Left lung (tissue), 10 donors: Measurements from ENCODE around the gene CBLN1. TPM values are rescaled to one million over a fixed set of nuclear protein-coding genes. Genes with fewer than 3 reads are reported as not detected.
A peak's percentile ranks its signal among the peaks of the same experiment; 100 is the strongest.

Source experiments
- ATAC-seq: fragments of 200-7000 bp; cut with Tn5 transposase; one replicate; pipeline ENCODE4 v1.9.1; 2020; ENCODE audit warnings: moderate library complexity
- DNase-seq, 4 donors: peaks; one replicate each; pipeline ENCODE4 v3.0.0-alpha.2; 2013 to 2020
- H3K27ac ChIP-seq, 2 donors: fragments of 200-600 bp; sonication (generic) in 1 of 2; one replicate each; pipeline versions ENCODE4 v1.5.0 to v1.8.0; 2020 to 2021
- H3K27me3 ChIP-seq, 2 donors: fragments of 200-600 bp; sonication (generic) in 1 of 2; one replicate each; pipeline versions ENCODE4 v1.5.0 to v1.8.0; 2020 to 2021
- H3K36me3 ChIP-seq, 2 donors: fragments of 200-600 bp; sonication (generic) in 1 of 2; one replicate each; pipeline versions ENCODE4 v1.5.0 to v1.8.0; 2020 to 2021
- H3K4me1 ChIP-seq, 2 donors: fragments of 200-600 bp; one replicate each; pipeline ENCODE4 v1.8.0; 2021
- H3K4me3 ChIP-seq, 2 donors: fragments of 200-600 bp; sonication (generic) in 1 of 2; one replicate each; pipeline versions ENCODE4 v1.5.0 to v1.8.0; 2020 to 2021; ENCODE audit warnings: mild to moderate bottlenecking in 1 of 2
- H3K9me3 ChIP-seq, 2 donors: fragments of 200-600 bp; sonication (generic) in 1 of 2; one replicate each; pipeline versions ENCODE4 v1.5.0 to v1.8.0; 2020 to 2021
- CTCF ChIP-seq, 2 donors: fragments of 200-600 bp; sonication (generic) in 1 of 2; IDR thresholded peaks; one replicate each; pipeline versions ENCODE4 v1.5.0 to v1.8.0; 2021; ENCODE audit warnings: antibody characterized with exemption in 2 of 2
- intact Hi-C, 2 donors: fragments of 100-400 bp; cut with DNase I; formaldehyde crosslinking; loops; one replicate each; pipeline versions ENCODE4 v1.11.2 to v1.14.2; 2022
- polyA plus RNA-seq, 6 donors: library from polyadenylated mRNA; unstranded; fragments of 120-200 nt; gene quantifications; one replicate each; pipeline ENCODE4 v1.2.1, GENCODE V29; 2013; ENCODE audit not compliant: insufficient read length in 6 of 6
- total RNA-seq, 2 donors: library from RNA; stranded (reverse); fragmentation: NEBNext Ultra II Directional; extraction: Animal tissue kit (Norgen Biotek cat#: 25700); gene quantifications; one replicate each; pipeline ENCODE4 v1.2.1, GENCODE V29; 2021
- donor health status: DM: no; HTN: yes; CAD: no.
- donor health status: DM: no; HTN: no; CAD: no.

The CBLN1 gene
- total and polyA plus RNA-seq, 8 donors = 0.12 to 0.70 (median 0.19) TPM; not detected in 2

DNA sequence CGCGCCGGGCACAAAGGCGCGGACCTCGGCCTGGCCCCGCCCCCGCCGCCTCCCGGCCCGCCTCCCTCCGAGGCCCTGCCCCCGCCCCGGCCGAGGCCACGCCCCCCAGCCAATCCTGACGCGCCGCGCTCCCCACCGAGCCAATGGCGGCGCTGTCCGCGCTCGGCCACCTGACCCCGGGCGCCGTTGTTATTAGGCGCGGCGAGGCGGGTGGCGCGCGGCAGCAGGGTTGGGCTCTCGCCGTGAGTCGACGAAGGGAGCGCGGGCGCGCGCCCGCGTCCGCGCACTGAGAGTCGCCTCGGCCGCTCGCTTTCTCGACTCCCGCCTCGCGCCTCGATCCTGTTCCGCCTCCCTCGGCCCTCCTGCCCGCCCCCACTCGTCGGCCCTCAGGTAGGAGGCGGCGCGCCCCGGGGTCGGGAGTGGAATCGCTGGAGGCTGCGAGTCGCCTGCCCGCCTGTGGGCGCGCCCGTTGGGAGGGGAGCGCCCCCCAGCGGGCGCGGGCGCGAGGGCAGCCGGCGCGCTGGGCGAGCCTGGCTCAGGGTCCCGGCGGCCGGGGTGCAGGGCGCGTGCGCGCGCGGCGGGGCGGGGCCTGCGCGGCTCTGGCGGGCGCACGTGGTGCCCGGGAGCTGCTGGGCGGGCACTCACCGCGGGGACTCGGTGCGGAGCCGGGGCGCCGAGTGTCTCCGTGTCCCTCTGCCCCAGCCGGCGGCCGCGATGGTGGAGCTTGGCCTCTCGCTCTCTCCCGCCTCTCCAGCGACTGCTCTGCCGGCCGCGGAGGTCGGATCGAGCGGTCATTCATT is 405 bp upstream of the CBLN1 start:
- ATAC-seq = peak; percentile 99
- no peak for TF ChIP-seq CTCF (IDR thresholded peaks at IDR 0.05)
- intact Hi-C loops = no loop called here

DNA sequence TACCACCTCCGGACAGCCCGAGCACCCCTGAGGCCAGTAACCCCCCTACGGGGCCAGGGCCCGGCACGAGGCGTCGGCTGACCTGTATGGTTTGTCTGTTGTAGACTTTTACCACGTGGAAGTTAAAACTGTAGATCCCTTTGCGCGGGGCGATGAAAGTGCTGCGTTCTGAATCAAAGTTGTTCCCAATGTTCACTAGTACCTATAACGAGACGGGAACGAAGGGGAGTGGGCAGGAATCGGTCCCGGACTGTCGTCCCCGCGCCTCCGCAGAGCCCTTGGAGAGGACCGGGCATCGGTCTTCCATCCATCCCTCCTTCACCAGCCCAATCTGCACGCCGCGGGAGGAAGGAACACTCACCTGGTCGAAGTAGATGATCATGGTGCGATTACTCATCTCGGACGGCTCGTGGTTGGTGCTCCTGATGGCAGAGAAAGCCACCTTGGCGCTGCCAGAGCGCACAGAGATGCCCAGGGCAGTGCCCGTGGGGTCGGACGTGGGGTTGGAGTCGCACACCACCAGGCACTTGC is 732 bp downstream of the CBLN1 start:
- Histone ChIP-seq H3K27ac (no peak overlapping the region), H3K36me3 (no peaks in the 10 kb centered on the region), H3K27me3 (peaks cover 90 to 100% of the 10 kb centered on the region in 2 donors), H3K9me3 (no peaks in the 10 kb centered on the region), H3K4me1 (peaks cover 0 to 22% of the 10 kb centered on the region in 2 donors), H3K4me3 (no peak overlapping the region)
- intact Hi-C loops = no loop called here
- ATAC-seq = no peak
- DNase-seq = peak in 1 of 4 donors; percentile 59
- no peak for TF ChIP-seq CTCF (IDR thresholded peaks at IDR 0.05)

More for the DNA sequence above, 405 bp upstream of the CBLN1 start:
- H3K27me3 ChIP-seq = peaks cover 88 to 100% of the 10 kb centered on the region in 2 donors
- peak; percentile 37 to 90 (median 77) for DNase-seq
- H3K4me1 ChIP-seq = peaks cover 0 to 22% of the 10 kb centered on the region in 2 donors
- no peak overlapping the region for H3K27ac ChIP-seq
- H3K9me3 ChIP-seq = no peaks in the 10 kb centered on the region
- H3K4me3 ChIP-seq = peak overlapping the region; percentile 19 to 37
- H3K36me3 ChIP-seq = no peaks in the 10 kb centered on the region

DNA sequence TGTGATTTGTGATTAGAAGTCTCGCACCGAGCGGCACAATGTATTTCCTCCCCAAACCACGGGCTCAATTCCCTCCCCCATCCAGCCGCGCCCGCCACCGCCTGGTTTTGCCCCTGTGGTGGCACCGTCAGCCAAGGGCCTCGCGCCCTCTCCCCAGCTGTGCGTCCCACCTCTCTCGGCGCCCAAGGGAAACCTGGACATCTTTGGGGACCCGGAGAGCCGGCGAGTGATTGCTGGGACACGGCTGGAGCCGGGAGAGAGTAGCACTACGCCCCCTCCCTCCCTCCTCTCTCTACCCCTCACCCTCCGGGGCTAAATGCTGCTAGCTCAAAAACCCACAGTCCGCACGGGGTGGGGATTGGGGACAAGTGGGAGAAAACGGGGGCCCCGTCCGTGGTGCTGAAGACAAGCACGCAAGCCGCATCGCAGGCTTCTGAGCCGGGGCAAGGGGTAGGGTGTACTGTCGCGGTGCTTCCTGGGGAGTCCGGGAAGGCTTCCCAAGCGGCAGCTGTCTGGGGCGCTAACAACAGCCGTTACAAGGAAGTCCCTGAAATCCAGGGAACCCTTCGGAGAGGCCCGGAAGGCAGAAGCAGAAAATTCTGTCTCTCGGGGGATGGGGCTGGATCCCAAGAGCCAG is 1.4 kb downstream of the CBLN1 start:
- no peak for ATAC-seq
- Histone ChIP-seq H3K4me1 (peaks cover 0 to 22% of the 10 kb centered on the region in 2 donors), H3K9me3 (no peaks in the 10 kb centered on the region), H3K36me3 (no peaks in the 10 kb centered on the region), H3K27ac (no peak overlapping the region), H3K4me3 (no peak overlapping the region), H3K27me3 (peaks cover 92 to 100% of the 10 kb centered on the region in 2 donors)
- intact Hi-C loops = no loop called here
- TF ChIP-seq CTCF (IDR thresholded peaks at IDR 0.05) = no peak
- peak in 2 of 4 donors; percentile 26 to 76 for DNase-seq

DNA sequence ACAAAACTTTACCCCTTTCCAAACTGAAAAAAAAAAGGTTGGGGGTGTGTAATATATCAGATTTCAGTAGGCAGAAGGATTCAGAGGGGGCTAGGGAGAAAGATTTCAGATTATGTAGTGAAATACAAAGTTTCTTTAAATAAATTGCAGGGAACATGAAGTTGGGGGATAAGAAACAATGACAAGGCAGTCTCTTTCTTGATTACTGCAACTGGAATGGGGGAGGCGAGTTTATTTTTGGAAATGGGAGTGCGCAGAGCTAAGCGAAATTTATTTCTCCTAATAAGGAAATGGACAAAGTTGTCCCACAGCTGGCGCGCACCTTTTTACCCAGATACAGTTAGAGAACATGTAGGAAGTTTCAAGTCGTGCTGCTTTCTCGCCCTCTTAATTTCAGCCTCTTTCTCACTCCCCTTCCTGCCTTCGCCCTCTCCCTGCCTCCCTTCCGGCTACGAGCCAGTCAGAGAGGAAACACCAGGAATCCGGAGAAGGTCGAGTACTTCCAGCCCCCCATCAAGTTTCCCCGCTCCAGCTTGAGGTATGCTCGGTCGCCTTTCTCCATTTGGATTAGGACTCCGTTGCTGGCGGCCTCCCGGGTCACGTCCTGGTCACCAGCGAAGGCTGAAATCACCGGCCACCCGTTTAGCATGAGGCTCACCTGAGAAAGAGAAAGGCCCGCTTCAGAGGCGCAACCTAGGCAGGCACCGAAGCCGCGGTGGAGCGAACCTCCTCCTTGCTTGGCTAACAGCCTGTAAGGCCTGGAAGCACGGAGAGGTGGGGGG is 2.5 kb downstream of the CBLN1 start:
- Histone ChIP-seq H3K36me3 (no peaks in the 10 kb centered on the region), H3K4me1 (peaks cover 0 to 22% of the 10 kb centered on the region in 2 donors), H3K4me3 (no peak overlapping the region), H3K27me3 (peaks cover 92 to 100% of the 10 kb centered on the region in 2 donors), H3K27ac (no peak overlapping the region), H3K9me3 (no peaks in the 10 kb centered on the region)
- no peak for TF ChIP-seq CTCF (IDR thresholded peaks at IDR 0.05)
- peak in 1 of 4 donors; percentile 43 for DNase-seq
- intact Hi-C loops = no loop called here
- ATAC-seq = no peak
